ENCODE data around the gene NRCAM.

DNA sequence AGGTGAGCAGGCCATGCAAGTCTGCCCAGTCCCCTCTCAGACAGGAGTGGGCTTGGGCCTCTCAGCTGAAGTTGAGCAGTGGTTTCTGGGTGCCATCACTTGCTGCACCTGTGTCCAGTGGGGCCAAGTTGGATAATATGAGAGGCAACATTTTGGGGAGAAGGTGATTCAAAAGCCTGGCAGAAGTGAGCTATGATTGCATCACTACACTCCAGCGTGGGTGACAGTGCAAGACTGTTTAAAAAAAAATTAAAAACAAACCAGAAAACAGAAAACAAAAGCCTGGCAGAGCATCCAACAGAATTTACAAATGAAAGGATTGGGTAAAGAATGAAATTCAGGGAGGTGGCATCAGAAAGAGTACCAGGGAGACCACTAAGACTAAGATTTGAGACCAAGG lies 204.5 kb downstream of the NRCAM start:
- TF ChIP-seq, protein P1, sequence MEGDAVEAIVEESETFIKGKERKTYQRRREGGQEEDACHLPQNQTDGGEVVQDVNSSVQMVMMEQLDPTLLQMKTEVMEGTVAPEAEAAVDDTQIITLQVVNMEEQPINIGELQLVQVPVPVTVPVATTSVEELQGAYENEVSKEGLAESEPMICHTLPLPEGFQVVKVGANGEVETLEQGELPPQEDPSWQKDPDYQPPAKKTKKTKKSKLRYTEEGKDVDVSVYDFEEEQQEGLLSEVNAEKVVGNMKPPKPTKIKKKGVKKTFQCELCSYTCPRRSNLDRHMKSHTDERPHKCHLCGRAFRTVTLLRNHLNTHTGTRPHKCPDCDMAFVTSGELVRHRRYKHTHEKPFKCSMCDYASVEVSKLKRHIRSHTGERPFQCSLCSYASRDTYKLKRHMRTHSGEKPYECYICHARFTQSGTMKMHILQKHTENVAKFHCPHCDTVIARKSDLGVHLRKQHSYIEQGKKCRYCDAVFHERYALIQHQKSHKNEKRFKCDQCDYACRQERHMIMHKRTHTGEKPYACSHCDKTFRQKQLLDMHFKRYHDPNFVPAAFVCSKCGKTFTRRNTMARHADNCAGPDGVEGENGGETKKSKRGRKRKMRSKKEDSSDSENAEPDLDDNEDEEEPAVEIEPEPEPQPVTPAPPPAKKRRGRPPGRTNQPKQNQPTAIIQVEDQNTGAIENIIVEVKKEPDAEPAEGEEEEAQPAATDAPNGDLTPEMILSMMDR (IDR thresholded peaks at IDR 0.05): no peak
- TF ChIP-seq EZH2 (IDR thresholded peaks at IDR 0.05; ENCODE audit: borderline replicate concordance, insufficient read depth, low read depth, low read length, poor library complexity, severe bottlenecking): no peak

All from B cell (primary cell).